Body of pancreas (tissue), 4 donors: Measurements from ENCODE around the gene SOCS2.

Source experiments
- CTCF ChIP-seq, 7 experiments: fragments of 450-650 bp in 4 of 7; fragments of 200-600 bp in 3 of 7; sonication (generic) in 3 of 7; IDR thresholded peaks; one replicate each; pipeline ENCODE4 v1.5.1; 2016 to 2019; ENCODE audit warnings: antibody characterized with exemption in 7 of 7
- POLR2A ChIP-seq, 3 donors: fragments of 450-650 bp; IDR thresholded peaks; one replicate each; pipeline ENCODE4 v1.6.1; 2016; ENCODE audit warnings: antibody characterized with exemption in 3 of 3, mild to moderate bottlenecking in 2 of 3

- no peak for TF ChIP-seq CTCF (IDR thresholded peaks at IDR 0.05)
- TF ChIP-seq POLR2A (IDR thresholded peaks at IDR 0.05), result no peak
Observed at GRCh38 chr12:93536111-93536765, 36.2 kb upstream of the SOCS2 start.
